Activated effector memory CD4-positive, alpha-beta T cell treated with Interleukin-2 at 50 U/mL for 16 hours (primary cell): Measurements from ENCODE around the gene FOS.
"Not testable (repeated sequence)": the region's sequence is repeated elsewhere in the genome, so short reads cannot be mapped to it uniquely, and the experiment has no call there.

ENCODE experiments used
- DNase-seq: peaks from one replicate; pipeline ENCODE4 v3.0.0-alpha.2; 2020

FOS gene

DNA sequence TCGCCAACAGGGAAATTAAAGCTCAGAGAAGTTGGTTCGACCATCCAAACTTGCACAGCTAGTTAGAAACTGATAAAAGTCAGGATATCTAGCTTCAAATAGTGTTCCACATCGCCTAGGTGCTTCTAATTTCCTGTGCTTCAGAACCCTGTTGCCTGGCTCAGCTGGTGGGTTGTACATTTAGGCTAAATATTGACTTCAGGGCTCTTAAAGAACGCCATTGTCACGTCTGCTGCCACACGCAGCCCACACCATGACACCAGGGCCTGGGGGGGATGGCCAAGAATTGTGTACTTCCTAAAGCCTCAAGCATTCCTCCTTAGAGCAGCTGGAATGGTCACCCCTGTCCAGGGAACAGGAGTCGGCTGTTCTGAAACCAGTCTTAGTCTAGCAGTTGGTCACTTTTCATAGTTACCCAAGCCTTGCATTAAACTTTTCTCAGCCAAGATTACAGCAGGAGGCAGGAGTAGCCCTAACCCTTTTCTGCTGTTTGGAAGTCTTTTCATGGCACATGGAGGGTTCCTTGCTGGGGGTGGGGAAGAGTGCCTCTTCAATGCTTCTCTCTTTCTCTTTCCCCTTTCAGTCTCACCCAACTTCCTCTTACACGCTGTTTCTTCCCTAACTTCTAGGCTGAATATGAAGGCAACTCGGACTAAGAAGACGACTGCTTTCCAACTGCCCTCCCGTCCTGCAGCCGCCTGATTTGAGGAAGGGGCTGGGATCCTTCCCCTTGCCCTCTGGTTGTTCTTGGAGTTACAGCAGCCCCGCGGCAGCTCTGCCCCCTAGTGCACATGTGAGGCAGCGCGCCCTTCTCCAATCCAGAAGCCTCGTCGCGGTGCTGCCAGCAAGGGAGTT is 17.1 kb downstream of the FOS start:
- DNase-seq, result peak; percentile 63

DNA sequence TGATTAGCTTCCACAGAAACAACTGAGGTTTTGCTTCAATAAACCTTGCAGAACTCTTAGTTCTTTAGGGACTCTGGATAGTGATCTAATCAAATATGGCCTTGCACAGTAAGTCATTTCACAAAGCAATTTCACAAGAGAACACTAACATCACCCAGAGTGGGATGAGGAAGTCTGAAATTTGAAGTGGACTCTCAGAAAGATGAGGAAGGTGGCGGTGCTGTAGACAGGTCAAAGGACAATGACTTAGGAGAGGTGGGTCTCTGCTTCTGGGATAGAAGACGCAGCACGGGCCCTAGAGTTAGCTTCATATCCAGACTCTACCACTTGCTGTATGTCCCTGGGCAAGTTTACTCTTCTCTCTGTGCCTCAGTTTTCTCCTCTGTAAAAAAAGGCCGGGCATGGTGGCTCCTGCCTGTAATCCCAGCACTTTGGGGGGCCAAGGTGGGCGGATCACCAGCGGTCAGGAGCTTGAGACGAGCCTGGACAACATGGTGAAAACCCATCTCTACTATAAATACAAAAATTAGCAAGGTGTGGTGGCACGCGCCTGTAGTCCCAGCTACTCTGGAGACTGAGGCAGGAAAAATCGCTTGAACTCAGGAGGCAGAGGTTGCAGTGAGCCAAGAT is 18.9 kb downstream of the FOS start:
- DNase-seq, result no peak

DNA sequence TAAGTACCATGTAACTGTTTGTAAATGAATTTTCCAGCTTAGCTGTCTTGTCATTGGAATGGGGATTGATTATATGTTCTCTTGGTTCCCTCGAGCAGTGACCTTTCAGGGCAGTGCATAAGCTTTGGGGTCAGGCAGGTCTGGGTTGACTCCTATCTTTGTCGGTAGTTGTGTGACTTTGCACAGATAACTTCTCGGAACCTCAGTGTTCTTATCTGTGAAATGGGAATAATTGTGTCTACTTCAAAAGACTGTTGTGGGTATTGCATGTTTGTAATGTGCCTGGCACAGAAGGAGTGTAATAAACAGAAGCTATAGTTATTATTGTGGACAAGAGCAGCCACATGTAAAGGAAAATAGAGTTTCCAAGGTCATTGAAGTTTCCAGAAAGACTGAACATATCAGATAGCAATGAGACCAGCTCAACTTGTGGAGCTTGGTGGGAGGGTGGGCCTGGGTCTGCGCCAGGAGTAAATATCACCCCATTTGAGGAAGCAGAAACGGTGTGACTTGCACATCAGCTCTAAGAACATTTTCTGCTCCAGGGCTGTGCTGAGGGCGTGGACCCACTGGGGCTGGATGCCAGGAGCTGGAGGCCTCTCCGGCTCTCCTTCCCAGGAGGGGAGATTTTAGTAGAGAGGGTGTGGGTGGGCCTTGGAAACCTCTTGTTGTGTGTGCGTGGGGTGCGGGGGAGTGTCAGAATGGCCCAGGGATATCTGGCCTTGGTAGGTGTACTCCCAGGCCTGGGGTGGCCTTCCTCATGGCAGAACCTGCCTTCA is 19.7 kb downstream of the FOS start:
- no peak for DNase-seq

DNA sequence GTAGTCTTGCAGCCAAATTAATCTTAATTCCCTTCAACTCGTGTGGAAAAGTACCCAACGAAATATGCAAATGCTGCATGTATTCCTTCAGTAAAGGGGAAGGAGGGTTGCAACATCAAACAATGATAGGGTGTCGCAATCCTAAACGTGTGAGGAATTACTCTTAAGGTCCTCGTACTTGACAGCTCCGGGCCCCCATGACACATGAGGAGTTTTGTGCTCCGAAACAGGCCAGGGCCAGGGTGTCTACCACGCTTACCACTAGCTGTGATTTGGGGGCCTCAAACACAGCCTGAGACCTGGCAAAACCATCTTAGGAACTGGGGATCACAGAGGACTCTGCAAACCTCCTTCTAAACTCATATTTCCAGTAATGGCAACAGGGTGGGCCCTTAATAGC is 20.4 kb downstream of the FOS start:
- DNase-seq, result no peak

DNA sequence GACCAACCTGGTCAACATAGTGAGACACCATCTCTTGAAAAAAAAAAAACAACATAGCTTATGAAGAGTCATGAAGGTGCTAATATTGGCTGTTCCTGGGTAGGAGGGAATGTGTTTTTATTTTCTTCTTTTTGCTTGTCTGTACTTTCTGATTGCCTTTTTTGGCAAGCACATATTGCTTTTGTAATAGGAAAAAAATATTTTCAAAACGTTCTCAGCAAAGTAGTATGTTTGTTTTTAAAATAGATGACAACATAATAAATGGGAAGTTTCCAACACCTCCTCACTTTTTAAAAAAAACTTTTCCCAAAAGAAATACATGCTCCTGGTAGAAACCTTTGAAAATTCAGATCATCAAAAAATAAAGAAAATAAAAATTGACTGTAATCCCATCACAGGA is 20.9 kb downstream of the FOS start:
- DNase-seq, result no peak

DNA sequence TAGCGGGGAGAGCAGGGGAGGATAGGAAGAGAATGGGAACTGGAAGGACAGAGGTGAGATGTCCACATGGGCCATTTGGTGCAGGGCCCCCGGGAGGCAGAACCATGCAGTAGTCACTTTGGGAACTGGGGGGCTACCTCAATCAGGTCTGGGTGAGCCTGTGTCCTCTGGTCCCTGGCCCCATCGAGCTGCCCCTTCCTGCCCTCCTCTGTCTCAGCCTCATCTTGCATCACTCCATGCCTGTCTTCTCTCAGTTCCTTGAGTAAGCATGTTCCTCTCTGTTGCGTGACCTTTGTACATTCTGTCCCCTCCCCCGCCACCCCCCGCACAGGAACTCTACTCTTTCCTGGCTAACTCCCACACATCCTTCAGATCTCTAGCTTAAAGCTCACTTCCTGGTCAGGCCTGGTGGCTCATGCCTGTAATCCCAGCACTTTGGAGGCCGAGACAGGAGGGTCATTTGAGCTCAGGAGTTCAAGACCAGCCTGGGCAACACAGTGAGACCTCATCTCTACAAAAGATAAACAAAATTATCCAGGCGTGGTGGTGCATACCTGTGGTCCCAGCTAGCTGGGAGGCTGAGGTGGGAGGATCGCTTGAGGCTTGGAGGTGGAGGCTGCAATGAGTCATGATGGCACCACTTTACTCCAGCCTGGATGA is 23.2 kb downstream of the FOS start:
- DNase-seq, result no peak

DNA sequence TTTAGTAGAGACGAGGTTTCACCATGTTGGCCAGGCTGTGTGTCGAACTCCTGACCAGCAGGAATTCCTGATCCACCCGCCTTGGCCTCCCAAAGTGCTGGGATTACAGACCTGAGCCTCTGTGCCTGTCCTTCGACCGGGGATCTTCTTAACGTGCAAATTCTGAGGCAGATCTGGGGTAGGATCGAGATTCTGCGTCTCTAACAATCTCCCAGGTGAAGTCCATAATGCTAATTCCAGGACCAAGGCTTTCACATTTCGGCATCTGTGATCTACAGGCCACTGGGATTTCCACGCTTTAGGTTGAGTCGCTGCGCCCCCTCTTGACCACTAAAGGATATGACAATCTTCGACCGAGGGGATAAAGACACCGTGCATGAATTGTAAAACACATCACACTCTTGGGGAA is 24.8 kb downstream of the FOS start:
- DNase-seq, result peak; percentile 44

DNA sequence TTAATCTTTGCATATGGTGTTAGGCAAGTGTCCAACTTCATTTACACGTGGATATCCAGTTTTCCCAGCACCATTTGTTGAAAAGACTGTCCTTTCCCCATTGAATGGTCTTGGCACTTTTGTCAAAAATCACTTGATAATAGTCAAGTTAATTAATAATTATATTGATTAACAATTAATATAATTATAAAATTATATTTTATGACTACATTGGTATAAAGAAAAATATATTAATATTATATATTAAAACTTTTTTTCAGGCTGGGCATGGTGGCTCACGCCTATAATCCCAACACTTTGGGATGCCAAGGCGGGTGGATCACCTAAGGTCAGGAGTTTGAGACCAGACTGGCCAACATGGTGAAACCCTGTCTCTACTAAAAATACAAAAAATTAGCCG is 27.8 kb downstream of the FOS start:
- DNase-seq, result not testable (repeated sequence)

DNA sequence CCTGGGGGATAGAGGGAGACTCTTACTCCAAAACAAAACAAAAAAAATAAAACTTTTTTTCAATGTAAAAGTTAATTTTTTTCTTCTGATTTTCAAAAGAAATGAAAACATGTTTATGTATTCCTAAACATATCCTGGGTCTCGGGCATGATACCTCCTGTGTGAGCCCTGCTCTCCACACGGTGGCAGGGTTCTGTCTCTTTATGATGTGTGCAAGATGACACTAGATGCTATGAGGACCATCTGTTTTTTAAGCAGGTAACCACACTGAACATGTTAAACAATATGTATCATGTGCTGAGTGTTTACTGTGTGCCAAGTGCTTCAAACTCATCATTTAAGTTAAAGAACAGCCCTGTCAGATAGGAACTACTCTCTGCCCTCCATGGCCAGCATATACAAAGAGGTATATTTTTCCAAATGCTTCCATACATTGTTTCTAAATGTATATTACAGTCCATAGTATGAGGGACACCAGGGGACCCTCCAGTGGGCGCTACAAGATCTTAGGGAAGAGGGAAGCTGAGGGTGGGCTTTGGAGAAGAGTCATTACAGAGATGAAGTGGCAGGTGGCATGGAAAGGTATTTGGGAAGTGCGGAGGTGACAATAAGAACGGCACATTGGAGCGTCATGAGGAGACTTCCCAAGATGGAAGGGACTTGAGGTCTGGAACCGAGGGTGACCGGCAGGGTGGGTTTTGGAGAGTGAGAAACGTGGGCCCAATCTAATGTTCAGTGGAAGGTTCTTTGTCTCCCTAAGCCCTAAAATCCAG is 28.5 kb downstream of the FOS start:
- no peak for DNase-seq

DNA sequence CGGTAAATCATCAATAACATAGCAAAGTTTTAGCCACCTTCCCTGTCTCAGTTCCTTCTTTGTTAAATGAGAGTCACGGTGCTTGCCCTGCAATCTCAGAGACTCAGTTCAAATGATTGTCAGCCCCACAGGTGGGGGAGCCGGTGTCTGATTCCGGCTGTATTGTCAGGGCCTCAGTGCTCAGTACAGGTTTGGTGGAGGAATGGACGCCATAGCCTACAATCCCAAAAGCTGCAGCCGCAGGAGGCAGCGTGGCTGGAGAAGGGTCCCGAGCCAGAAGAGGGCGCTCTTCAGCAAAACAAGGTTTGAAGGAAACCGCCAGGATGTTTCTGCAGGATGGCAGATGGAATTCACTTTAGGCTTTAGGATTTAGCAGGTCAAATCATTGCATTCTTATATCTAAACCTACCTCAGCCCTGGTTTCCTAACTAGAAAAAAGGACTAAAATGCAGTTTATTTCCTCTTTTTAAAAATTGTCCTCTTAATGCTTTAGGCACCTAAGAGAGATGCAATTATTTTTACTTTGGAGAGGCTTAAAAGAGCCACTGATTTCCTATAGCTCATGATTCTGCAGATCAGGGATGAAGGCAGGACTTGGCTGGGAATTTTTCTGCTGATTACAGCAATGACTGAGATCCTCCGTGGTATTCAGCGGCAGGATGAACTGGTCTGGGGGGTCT is 29.2 kb downstream of the FOS start:
- peak; percentile 45 for DNase-seq

DNA sequence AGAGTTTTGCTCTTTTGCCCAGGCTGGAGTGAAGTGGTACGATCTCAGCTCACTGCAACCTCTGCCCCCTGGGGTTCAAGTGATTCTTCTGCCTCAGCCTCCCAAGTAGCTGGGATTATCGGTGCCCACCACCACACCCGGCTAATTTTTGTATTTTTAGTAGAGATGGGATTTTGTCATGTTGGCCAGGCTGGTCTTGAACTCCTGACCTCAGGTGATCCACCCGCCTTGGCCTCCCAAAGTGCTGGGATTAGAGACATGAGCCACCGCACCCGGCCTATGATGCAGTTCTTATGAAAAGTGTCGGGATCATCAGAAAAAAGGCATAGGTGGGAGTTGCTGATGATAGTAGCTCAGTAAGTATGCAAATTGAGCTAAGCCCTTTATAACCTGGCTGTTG is 30.4 kb downstream of the FOS start:
- DNase-seq, result not testable (repeated sequence)

DNA sequence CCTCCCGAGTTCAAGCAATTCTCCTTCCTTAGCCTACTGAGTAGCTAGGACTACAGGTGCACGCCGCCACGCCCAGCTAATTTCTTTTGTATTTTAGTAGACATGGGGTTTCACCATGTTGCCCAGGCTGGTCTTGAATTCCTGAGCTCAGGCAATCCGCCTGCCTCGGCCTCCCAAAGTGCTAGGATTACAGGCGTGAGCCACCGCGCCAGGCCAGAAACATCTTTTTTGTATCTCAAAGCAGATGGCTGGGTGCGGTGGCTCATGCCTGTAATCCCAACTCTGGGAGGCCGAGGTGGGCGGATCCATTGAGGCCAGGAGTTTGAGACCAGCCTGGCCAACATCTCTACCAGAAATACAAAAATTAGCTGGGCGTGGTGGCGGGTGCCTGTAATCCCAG is 30.9 kb downstream of the FOS start:
- DNase-seq, result not testable (repeated sequence)

DNA sequence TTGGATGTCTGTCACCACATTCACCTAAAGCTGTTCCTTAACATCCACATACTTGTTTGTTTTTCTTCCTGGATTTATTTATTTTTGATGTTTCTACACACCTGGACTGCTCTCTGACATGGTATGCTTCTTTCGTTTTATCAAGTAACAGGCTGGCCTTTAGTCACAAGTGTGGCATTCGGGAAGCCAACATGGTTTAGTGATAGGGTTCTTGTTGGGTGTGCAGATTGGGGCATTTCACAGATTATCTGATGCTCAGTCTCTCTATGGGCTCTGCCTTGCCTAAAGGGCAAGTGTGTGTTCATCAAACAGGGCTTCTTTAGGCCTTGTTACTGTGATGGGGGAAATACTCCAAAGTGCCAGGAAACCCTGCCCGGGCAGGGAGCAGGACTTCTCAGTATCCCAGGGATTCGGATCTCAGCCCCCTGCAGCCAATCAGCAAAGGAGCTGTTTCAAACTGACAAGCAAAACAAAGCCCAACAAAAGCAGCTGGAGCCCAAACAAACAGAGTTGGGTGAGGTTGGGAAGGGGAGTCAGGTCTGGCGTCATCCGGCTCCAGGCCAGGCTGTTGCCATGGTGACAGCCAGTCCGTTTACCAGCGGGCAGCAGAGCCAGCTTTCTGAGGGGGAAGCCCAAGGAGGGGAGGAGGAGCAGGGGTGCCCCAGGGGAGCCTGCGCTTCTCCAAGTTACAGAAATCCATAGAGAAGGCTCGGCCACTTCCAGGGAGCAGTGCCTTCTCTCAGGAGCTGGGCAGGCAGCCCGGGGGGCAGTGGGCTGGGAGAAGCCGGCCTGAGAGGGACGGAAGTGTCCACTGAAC is 31.9 kb downstream of the FOS start:
- DNase-seq, result no peak

DNA sequence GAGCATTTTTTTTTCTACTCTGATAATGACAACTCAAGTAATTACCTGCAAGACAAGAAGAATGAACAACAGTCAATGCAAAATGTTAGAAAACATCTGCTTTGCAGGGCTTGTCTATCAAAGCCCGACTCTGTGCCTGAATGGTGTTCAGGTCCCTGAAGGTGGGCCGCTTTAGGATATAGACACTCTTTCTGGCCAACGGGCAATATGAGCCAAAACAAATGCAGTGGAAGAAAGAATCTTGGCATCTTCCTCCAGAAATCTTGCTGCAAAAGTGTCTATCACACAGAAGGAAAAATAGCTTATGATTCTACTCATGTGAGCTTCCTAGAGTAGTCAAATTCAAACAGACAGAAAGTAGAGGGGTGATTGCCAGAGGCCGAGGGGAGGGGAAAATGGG is 32.7 kb downstream of the FOS start:
- DNase-seq, result no peak

DNA sequence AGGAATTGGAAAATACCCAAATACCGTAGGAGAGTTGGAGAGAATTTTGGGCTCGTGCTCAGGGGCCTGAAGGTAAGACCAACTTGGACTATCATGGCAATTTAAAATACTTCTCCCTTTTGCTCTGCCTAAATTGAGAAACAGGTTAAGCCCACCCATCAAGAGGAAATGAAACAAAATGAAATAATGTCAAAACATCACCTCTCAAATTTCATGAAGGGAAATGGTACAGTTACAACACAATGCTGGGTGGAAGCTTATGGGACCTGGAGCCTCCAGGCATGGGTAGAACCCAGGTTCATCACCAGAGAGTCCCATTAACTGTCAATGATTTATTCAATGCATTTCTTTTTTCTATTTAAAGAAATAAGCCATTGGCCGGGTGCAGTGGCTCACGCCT is 33.7 kb downstream of the FOS start:
- DNase-seq, result no peak

DNA sequence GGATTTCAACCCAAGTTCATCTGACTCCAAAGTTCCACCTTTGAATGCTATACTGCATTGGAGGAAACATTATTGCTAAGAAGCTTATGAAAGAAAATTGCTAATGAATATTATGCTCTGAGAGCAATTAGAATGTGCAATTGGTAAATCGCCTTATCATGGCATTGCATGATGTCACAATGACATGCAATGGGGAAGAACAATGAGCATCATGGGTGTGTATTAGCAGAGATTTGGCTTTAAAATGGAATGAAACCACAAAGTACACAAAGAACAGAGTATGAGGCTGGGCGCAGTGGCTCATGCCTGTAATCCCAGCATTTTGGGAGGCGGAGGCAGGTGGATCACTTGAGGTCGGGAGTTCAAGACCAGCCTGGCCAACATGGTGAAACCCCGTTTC is 34.7 kb downstream of the FOS start:
- no peak for DNase-seq

DNA sequence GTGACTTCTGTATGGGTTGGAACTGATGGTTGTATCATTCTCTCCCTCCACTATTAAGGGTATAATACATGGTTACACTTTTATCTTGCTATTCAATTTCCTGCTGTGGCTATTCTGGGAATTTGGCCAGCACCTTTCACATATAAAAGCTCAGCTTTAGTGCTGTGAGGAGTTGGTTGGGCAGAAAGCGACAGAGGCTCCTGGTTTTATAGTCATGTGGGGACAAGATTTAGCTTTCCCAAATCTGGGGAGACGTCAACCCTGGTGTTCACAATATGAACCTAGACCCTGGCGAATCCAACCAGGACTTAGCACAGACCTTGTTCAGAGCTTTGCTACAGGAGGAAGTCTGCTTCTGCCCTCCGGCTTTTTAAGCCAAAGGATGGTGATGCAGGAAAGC is 36.5 kb downstream of the FOS start:
- no peak for DNase-seq

DNA sequence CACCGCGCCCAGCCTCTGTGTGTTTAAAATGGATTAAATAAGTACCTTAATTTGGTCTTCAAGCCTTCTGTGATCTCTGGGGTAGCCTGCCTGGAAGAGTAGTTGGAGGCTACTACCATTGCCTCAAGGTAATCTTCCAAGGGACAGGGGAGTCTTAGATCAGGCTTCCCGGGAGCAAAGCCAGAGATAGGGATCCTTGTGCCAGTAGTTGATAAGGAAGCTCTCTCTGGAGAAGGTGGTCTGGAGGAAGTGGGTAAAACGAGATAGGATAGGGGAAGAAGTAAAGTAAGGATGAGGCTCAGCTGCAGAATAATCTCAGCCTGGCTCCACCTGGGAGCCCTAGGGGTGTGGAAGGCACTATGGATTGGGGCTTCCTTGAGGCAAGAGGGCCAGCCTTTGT is 38.5 kb downstream of the FOS start:
- DNase-seq, result no peak

DNA sequence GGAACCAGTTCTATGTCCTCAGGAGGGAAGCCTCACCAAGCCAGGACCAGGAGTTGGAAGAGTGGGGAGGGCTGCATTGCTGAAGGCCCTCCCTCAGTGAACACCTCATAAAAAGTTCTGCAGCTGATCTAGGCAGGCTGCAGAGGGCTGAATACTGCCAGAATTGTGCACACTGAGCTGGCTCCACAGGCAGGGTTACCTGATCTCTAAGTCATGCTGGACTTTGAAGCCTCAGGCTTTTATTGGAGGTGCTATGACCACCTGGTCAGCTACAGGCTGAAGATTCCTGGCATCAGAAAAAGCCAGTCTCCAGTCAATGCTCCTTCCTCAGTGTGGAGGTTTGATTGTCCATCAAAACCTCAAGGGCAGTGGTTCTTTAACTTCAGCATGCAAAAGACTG is 39.7 kb downstream of the FOS start:
- DNase-seq, result no peak

DNA sequence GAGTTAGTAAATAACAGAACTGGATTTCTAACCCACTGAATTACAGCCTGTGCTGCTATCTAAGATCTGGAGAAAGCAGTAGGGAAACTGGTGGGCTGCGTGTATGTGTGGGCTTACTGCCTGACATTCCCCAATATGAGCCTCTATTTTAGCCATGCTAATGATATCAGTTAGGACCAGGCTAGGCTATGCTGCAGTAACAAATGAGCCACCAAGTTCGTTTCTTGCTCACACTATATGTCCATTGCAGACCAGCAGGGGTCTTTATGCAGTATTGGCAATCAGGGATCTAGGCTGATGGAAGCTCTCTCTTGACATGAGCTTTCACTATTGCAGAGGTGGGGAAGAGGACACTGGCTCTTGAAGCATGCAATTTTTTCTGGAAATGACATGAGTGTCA is 40.4 kb downstream of the FOS start:
- no peak for DNase-seq

DNA sequence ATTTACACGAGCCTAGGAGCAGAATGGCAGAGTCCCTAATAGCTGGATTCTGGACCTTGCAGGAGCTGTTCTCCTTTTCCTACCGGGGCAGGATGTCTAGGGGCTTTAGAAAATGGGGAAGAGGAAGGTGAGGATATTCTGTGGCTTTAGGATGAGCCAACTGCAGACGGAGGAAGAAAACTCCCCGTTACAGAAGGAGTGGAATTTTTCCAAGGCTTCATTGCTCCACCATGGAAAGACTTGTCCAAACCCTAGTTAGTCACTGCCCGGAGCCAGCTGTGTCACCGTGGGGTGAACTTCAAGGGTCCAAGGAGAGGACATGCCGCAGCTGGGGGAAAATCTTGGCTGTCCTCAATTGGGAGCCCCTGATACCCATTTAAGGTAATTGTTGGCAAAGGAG is 41.6 kb downstream of the FOS start:
- DNase-seq, result no peak
